HG03575 (cell line): ENCODE data around the gene AMZ2.
"Not testable (repeated sequence)": the region's sequence is repeated elsewhere in the genome, so short reads cannot be mapped to it uniquely, and the experiment has no call there.

Experiments used
- ATAC-seq: cut with Tn5 transposase; IDR thresholded peaks from one replicate; pipeline ENCODE4 v1.9.1; 2021; ENCODE audit not compliant: unreplicated experiment, insufficient number of reproducible peaks, low FRiP score; ENCODE audit errors: extremely low read depth

AMZ2 gene

GRCh38 chr17:68219429-68219828 lies 28.4 kb upstream of the AMZ2 start:
- not testable (repeated sequence) for ATAC-seq

- not testable (repeated sequence) for ATAC-seq
These were observed 27.7 kb upstream of the AMZ2 start for GRCh38 chr17:68220186-68220585.

GRCh38 chr17:68220786-68221185 lies 27.1 kb upstream of the AMZ2 start:
- not testable (repeated sequence) for ATAC-seq

GRCh38 chr17:68221786-68222185 lies 26.1 kb upstream of the AMZ2 start:
- no peak for ATAC-seq

GRCh38 chr17:68222606-68223005 lies 25.2 kb upstream of the AMZ2 start:
- no peak for ATAC-seq

- not testable (repeated sequence) for ATAC-seq
These were observed 22.8 kb upstream of the AMZ2 start for GRCh38 chr17:68225055-68225454.

- not testable (repeated sequence) for ATAC-seq
These were observed 19.7 kb upstream of the AMZ2 start for GRCh38 chr17:68228039-68228680.

GRCh38 chr17:68228817-68229570 lies 18.8 kb upstream of the AMZ2 start:
- ATAC-seq: no peak

- ATAC-seq: no peak
These were observed 18.2 kb upstream of the AMZ2 start for GRCh38 chr17:68229619-68230018.

GRCh38 chr17:68231131-68231530 lies 16.7 kb upstream of the AMZ2 start:
- not testable (repeated sequence) for ATAC-seq

GRCh38 chr17:68231541-68231940 lies 16.3 kb upstream of the AMZ2 start:
- no peak for ATAC-seq

GRCh38 chr17:68232741-68233140 lies 15.1 kb upstream of the AMZ2 start:
- not testable (repeated sequence) for ATAC-seq

- peak; percentile 28 for ATAC-seq
These were observed 13.0 kb upstream of the AMZ2 start for GRCh38 chr17:68234726-68235335.

GRCh38 chr17:68235336-68235791 lies 12.5 kb upstream of the AMZ2 start:
- ATAC-seq: not testable (repeated sequence)

- peak; percentile 36 for ATAC-seq
These were observed 10.3 kb upstream of the AMZ2 start for GRCh38 chr17:68237369-68238163.

GRCh38 chr17:68238164-68238870 lies 9.5 kb upstream of the AMZ2 start:
- peak; percentile 1 for ATAC-seq

GRCh38 chr17:68238871-68239253 lies 9.0 kb upstream of the AMZ2 start:
- ATAC-seq: no peak

- ATAC-seq: no peak
These were observed 8.0 kb upstream of the AMZ2 start for GRCh38 chr17:68239632-68240366.
